Measurements from ENCODE around the gene UNC5B.

UNC5B gene

GRCh38 chr10:71302451-71302850 is 90.1 kb downstream of the UNC5B start:
- DNase-seq, result no peak

- peak; percentile 16 for DNase-seq
These were observed 90.7 kb downstream of the UNC5B start for GRCh38 chr10:71302874-71303568.

DNA sequence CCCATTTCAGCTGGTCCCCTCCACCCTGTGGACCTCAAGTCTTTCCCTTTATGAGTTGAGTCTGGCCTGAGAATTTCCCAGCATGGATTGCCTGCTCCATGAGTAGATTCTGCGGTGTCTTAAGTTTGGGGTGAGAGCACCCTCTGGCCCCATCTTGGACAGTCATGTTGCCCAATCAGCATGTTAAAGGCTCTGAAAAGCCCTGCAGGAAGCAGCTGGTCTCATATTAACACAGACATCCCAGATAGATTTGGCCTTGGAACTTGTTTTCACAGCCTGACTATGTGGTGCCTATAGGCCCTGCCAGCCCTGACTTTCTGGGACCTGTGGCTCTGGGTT is 91.2 kb downstream of the UNC5B start:
- DNase-seq, result no peak

- DNase-seq, result no peak
These were observed 92.5 kb downstream of the UNC5B start for GRCh38 chr10:71304914-71305313.

- no peak for DNase-seq
These were observed 94.6 kb downstream of the UNC5B start for GRCh38 chr10:71306979-71307378.

GRCh38 chr10:71307469-71308085 is 95.2 kb downstream of the UNC5B start:
- no peak for DNase-seq

GRCh38 chr10:71308244-71308643 is 95.9 kb downstream of the UNC5B start:
- no peak for DNase-seq

DNA sequence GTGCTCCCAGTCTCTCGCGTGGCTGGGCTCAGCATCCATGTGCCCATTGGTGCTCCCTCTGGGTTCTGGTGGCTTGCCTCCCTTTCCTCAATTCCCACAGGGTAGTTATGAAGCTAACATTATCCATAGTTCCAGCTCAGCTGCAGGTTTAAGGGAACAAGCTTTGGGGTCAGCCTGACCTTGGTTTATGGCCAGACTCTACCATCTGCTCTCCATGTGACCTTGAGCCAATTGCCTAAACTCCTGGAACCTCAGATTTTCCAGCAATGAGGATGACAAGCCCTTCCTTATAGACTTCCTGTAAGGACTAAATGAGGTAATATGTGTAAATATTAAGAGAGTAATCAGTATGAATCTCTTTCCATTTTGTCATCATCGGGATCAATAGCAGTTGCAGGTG is 96.6 kb downstream of the UNC5B start:
- no peak for DNase-seq

DNA sequence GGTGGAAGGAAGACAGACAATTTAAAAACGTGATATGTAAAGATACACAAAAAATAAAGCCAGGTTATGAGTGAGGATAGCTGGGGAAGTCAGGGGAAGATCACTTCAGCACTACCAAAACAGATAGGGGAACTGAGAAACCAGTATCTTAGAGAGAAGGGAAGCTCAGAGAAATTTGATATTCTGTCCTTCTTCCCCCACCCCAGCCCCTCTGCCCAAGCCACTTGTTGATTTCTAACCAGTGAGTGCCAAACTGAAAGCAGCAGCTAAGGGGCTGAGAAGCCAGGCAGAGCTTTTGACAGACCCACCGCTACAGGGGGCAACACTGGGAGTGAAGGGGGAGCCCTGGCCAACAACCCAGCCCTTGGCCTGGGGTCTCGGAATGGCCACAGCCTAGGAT is 97.5 kb downstream of the UNC5B start:
- DNase-seq, result no peak

DNA sequence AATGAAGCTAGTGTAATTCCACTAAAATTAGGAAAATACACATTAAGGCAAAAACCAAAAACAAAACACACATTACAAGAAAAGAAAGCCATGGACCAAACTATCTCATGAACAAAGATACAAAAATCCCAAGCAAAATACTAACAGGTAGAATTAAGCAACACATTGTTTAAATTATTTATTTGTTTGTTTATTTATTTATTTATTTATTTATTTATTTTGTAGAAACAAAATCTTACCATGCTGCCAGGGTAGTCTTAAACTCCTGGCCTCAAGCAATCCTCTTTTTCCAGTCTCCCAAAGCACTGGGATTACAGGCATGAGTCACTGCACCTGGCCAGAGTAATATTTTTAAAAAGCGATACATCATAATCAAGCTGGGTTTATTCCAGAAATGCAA is 99.8 kb downstream of the UNC5B start:
- DNase-seq, result no peak

- DNase-seq, result no peak
These were observed 100.7 kb downstream of the UNC5B start for GRCh38 chr10:71312811-71313789.

DNA sequence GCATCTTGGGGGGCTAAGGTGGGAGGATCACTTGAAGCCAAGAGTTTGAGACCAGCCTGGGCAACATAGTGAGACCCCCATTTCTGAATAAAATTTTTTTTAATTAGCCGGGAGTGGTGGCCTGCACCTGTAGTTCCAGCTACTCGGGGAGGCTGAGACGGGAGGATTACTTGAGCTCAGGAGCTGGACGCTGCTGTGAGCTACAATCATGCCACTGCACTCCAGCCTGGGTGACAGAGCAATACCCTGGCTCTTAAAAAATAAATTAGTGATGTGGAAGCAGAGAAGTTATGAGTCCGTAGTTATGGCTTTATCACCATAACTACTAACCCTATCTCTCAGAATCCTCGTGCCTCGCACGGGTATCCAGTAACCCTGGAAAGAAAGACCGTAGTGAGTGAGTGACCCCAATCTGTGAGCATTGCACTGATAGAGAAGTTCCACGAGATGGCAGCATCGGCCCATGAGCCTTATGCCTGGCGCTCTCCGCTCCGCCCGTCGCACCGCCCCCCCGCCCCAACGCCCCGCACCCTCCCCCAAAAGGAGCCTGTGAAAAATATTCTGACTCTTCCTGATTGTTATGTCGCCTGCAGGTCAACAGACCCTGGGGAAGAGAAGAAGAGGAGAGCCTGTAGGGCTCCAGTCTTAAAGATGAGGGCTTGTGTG is 101.8 kb downstream of the UNC5B start:
- peak; percentile 52 for DNase-seq

GRCh38 chr10:71314694-71315225 is 102.4 kb downstream of the UNC5B start:
- no peak for DNase-seq

DNA sequence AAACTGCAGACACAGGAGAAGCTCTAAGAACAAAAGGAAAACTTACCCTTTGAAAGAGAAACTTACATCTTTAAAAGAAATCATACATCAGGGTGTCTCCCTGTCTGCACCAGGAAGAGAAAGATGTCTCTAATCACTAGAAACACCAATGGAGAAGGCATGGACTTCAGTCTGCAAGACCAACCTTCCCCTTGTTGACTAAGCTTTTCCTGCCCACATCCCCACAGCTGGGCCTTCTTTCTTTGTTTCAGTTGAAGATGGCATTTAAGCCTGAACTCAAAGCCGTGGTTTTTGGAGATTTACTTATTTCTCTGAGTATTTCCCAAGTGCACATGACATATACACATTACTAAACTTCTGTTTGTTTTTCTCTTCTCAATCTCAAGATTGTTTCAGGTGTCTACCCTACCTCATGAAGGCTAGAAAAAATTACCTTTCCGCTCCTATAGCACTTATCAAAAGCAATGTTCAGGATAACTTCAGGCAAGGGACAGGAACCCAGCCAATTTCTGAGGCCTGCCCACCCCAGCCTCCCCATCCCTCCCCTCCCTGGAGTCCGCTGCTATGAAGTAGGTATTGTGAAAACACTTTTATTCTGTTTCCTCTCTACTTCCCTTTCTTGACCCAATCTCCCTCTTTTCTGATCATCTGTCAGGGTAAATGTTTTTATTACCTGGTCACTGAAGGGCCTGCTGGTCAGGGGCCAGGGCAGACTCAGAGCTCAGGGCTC is 103.9 kb downstream of the UNC5B start:
- no peak for DNase-seq

DNA sequence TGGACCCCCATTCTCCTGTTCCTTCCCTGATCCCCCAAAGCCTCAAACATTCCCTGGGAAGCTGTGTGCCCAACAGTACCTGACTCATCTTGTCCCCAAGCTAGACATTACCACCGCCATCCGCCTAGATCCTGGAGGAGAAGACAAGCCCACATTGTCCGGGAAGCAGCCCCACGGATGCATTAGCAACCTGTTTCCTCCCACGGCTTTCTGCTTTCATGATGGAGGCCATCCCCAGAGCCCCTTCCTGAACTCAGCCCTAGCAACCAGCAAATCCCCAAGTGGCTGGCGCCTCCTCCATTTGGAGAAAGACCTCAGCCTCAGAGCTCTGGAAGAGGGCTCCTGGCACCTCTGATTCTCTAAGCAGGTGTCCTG is 104.4 kb downstream of the UNC5B start:
- DNase-seq, result no peak

DNA sequence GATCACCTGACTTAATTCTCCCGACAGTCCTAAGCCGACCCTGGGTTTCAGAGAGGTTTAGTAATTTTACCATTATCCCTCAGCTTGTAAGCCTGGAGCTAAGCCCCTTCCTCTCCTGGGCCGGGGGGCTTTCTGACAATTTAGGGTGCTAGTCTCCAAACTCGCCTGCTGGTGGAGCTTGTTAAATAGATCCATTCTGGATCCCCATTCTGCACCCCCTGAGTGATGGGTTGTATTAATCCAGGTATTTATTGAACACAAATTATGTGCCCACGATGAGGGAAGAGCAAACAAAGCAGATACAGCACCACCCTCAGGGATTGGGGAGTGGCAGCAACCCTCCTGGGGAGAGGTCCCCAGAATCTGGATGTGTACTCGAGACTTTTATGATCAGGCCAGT is 105.4 kb downstream of the UNC5B start:
- DNase-seq, result no peak

- DNase-seq, result peak; percentile 83
These were observed 106.9 kb downstream of the UNC5B start, which contains the start of gene SLC29A3 for GRCh38 chr10:71319042-71319799. Gene SLC29A3, plus strand, starts transcription at chr10:71319259. Its CDS starts 51 bp downstream, at chr10:71319310.

DNA sequence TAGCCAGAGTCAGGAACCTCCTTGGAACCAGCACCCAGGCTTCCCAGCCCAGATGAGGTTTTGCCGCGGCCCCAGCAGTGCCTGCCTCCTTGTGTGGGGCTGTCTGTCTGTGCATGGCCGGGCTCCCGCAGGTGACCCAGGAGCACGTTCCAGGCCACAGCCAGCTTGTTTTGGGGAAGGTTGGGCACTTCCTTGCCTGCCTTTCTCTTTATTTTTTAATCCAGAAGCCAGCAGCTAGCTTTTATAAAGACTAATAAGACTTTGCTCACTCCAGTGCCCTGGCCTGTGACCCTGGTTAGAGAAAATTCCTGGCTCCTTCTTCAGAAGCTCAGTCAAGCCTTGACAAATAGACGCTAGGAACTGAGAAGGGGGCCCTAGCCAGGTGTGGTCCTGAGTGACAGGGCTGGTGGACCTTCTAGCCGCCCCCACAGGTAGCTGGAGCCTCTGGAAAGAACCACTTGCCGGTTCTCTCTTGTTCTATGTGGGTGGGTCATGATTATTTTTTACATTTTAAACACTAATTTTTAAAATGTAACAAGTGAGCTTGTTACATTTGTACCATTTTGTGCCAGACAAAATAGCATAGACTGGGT is 107.5 kb downstream of the UNC5B start:
- DNase-seq, result no peak

DNA sequence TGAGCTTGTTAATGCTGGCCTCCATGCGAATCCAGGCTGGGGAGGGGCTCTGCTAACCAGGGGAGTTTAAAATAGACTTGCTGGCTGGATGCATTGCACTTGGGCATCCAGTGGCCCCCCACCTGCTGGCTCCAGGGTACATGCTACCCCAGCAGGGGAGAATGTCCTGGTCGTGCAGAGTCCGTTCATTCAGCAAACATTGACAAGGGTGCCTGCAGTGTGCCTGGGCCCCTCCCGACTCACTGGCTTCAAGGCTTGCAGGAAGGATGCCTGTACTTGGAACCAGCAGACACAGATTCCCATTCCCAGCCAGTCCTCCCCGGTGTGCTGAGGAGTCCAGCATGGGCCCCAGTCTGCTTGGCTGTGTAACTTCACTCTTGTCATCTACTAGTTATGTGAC is 108.2 kb downstream of the UNC5B start:
- DNase-seq, result no peak

GRCh38 chr10:71321386-71321785 is 109.0 kb downstream of the UNC5B start:
- DNase-seq, result no peak

GRCh38 chr10:71323407-71323806 is 111.0 kb downstream of the UNC5B start:
- no peak for DNase-seq
